HTERT RPE-1 (cell line): ENCODE measurements around the gene TIMM9.
"Not testable (repeated sequence)": the region's sequence is repeated elsewhere in the genome, so short reads cannot be mapped to it uniquely, and the experiment has no call there.

Source experiments
- in situ Hi-C: fragments of 300-500 bp; cut with MboI; formaldehyde crosslinking; loops from 4 replicates; pipeline ENCODE4 v1.14.3; 2020; ENCODE audit warnings: low sequenced_read_pairs

TIMM9 gene

GRCh38 chr14:58398895-58399294, 28.4 kb downstream of the TIMM9 start:
- in situ Hi-C loops, result no loop called here

- in situ Hi-C loops, result no loop called here
Measured at GRCh38 chr14:58398495-58398894, 28.8 kb downstream of the TIMM9 start.

- in situ Hi-C loops, result no loop called here
Measured at GRCh38 chr14:58397156-58397555, 30.2 kb downstream of the TIMM9 start.

- in situ Hi-C loops, result no loop called here
Measured at GRCh38 chr14:58395812-58396788, 31.2 kb downstream of the TIMM9 start, which contains the start of gene TOMM20L. TOMM20L (plus strand) TSS chr14:58395930; CDS start chr14:58395958, 28 bp downstream.

- in situ Hi-C loops, result no loop called here
Measured at GRCh38 chr14:58395562-58395811, 31.8 kb downstream of the TIMM9 start.

- in situ Hi-C loops, result no loop called here
Measured at GRCh38 chr14:58390830-58391229, 36.5 kb downstream of the TIMM9 start.

GRCh38 chr14:58376791-58377190, 50.5 kb downstream of the TIMM9 start:
- in situ Hi-C loops, result no loop called here

- in situ Hi-C loops, result no loop called here
Measured at GRCh38 chr14:58368956-58369355, 58.4 kb downstream of the TIMM9 start.

GRCh38 chr14:58367296-58367695, 60.0 kb downstream of the TIMM9 start:
- in situ Hi-C loops, result no loop called here

GRCh38 chr14:58364316-58364715, 63.0 kb downstream of the TIMM9 start:
- in situ Hi-C loops, result no loop called here

GRCh38 chr14:58362798-58363412, 64.4 kb downstream of the TIMM9 start:
- in situ Hi-C loops, result no loop called here

GRCh38 chr14:58362272-58362671, 65.1 kb downstream of the TIMM9 start:
- in situ Hi-C loops, result not testable (repeated sequence)
